ENCODE measurements around the gene PAPSS1. TPM values are rescaled to one million over a fixed set of nuclear protein-coding genes. Genes with fewer than 3 reads are reported as not detected.

The PAPSS1 gene
- total RNA-seq, 1 experiment from 2014 or later: 22.1 TPM

- no peak for DNase-seq (ENCODE audit: low read depth)
- in situ Hi-C loops (cut with HindIII; ENCODE audit: low pct_unique_long_range_greater_than_20kb, low sequenced_read_pairs): no loop called here
These were observed 71.6 kb downstream of the PAPSS1 start for GRCh38 chr4:107648178-107648991.

GRCh38 chr4:107647591-107647990 is 72.4 kb downstream of the PAPSS1 start:
- in situ Hi-C loops (cut with HindIII; ENCODE audit: low pct_unique_long_range_greater_than_20kb, low sequenced_read_pairs): no loop called here
- DNase-seq (ENCODE audit: low read depth): no peak

GRCh38 chr4:107645604-107646003 is 74.4 kb downstream of the PAPSS1 start:
- in situ Hi-C loops (cut with HindIII; ENCODE audit: low pct_unique_long_range_greater_than_20kb, low sequenced_read_pairs): no loop called here
- DNase-seq (ENCODE audit: low read depth): no peak

GRCh38 chr4:107643021-107643420 is 77.0 kb downstream of the PAPSS1 start:
- no peak for DNase-seq (ENCODE audit: low read depth)
- in situ Hi-C loops (cut with HindIII; ENCODE audit: low pct_unique_long_range_greater_than_20kb, low sequenced_read_pairs): no loop called here

GRCh38 chr4:107640878-107641277 is 79.2 kb downstream of the PAPSS1 start:
- DNase-seq (ENCODE audit: low read depth): no peak

GRCh38 chr4:107640197-107640596 is 79.8 kb downstream of the PAPSS1 start:
- no peak for DNase-seq (ENCODE audit: low read depth)
- in situ Hi-C loops (cut with HindIII; ENCODE audit: low pct_unique_long_range_greater_than_20kb, low sequenced_read_pairs): no loop called here

More at GRCh38 chr4:107640878-107641277, 79.2 kb downstream of the PAPSS1 start:
- in situ Hi-C loops (cut with HindIII; ENCODE audit: low pct_unique_long_range_greater_than_20kb, low sequenced_read_pairs): no loop called here

GRCh38 chr4:107635735-107636134 is 84.3 kb downstream of the PAPSS1 start:
- no peak for DNase-seq (ENCODE audit: low read depth)
- in situ Hi-C loops (cut with HindIII; ENCODE audit: low pct_unique_long_range_greater_than_20kb, low sequenced_read_pairs): no loop called here

GRCh38 chr4:107631560-107631959 is 88.5 kb downstream of the PAPSS1 start:
- in situ Hi-C loops (cut with HindIII; ENCODE audit: low pct_unique_long_range_greater_than_20kb, low sequenced_read_pairs): no loop called here
- no peak for DNase-seq (ENCODE audit: low read depth)

- no peak for DNase-seq (ENCODE audit: low read depth)
- in situ Hi-C loops (cut with HindIII; ENCODE audit: low pct_unique_long_range_greater_than_20kb, low sequenced_read_pairs): no loop called here
These were observed 89.8 kb downstream of the PAPSS1 start for GRCh38 chr4:107630185-107630705.

- DNase-seq (ENCODE audit: low read depth): no peak
- in situ Hi-C loops (cut with HindIII; ENCODE audit: low pct_unique_long_range_greater_than_20kb, low sequenced_read_pairs): no loop called here
These were observed 90.7 kb downstream of the PAPSS1 start for GRCh38 chr4:107629318-107629717.

- no peak for DNase-seq (ENCODE audit: low read depth)
- in situ Hi-C loops (cut with HindIII; ENCODE audit: low pct_unique_long_range_greater_than_20kb, low sequenced_read_pairs): no loop called here
These were observed 94.6 kb downstream of the PAPSS1 start for GRCh38 chr4:107625391-107625902.

- DNase-seq (ENCODE audit: low read depth): no peak
These were observed 96.0 kb downstream of the PAPSS1 start for GRCh38 chr4:107624024-107624423.

GRCh38 chr4:107622006-107622405 is 98.0 kb downstream of the PAPSS1 start:
- DNase-seq (ENCODE audit: low read depth): no peak
- in situ Hi-C loops (cut with HindIII; ENCODE audit: low pct_unique_long_range_greater_than_20kb, low sequenced_read_pairs): no loop called here

More at GRCh38 chr4:107624024-107624423, 96.0 kb downstream of the PAPSS1 start:
- in situ Hi-C loops (cut with HindIII; ENCODE audit: low pct_unique_long_range_greater_than_20kb, low sequenced_read_pairs): no loop called here

GRCh38 chr4:107619731-107620130 is 100.3 kb downstream of the PAPSS1 start:
- no peak for DNase-seq (ENCODE audit: low read depth)
- in situ Hi-C loops (cut with HindIII; ENCODE audit: low pct_unique_long_range_greater_than_20kb, low sequenced_read_pairs): no loop called here

- DNase-seq (ENCODE audit: low read depth): peak; percentile 24
- in situ Hi-C loops (cut with HindIII; ENCODE audit: low pct_unique_long_range_greater_than_20kb, low sequenced_read_pairs): no loop called here
These were observed 101.0 kb downstream of the PAPSS1 start for GRCh38 chr4:107619066-107619465.

GRCh38 chr4:107618656-107619055 is 101.4 kb downstream of the PAPSS1 start:
- in situ Hi-C loops (cut with HindIII; ENCODE audit: low pct_unique_long_range_greater_than_20kb, low sequenced_read_pairs): no loop called here
- no peak for DNase-seq (ENCODE audit: low read depth)

GRCh38 chr4:107616838-107617389 is 103.1 kb downstream of the PAPSS1 start:
- DNase-seq (ENCODE audit: low read depth): no peak
- in situ Hi-C loops (cut with HindIII; ENCODE audit: low pct_unique_long_range_greater_than_20kb, low sequenced_read_pairs): no loop called here

GRCh38 chr4:107615809-107616208 is 104.2 kb downstream of the PAPSS1 start:
- no peak for DNase-seq (ENCODE audit: low read depth)
- in situ Hi-C loops (cut with HindIII; ENCODE audit: low pct_unique_long_range_greater_than_20kb, low sequenced_read_pairs): no loop called here

GRCh38 chr4:107603430-107603829 is 116.6 kb downstream of the PAPSS1 start:
- in situ Hi-C loops (cut with HindIII; ENCODE audit: low pct_unique_long_range_greater_than_20kb, low sequenced_read_pairs): no loop called here
- no peak for DNase-seq (ENCODE audit: low read depth)
